H1 (cell line): Measurements from ENCODE around the gene ZNF568. TPM values are rescaled to one million over a fixed set of nuclear protein-coding genes. Genes with fewer than 3 reads are reported as not detected.

Experiments
- CTCF ChIP-seq, 3 experiments: IDR thresholded peaks; 1 replicate in 2 of 3; 2 replicates in 1 of 3; pipeline versions ENCODE4 v1.5.1 to v1.6.1; 2011; ENCODE audit warnings: low read length in 3 of 3, mild to moderate bottlenecking in 3 of 3, inconsistent platforms in 2 of 3, low read depth in 1 of 3, moderate library complexity in 1 of 3; ENCODE audit not compliant: insufficient read depth in 1 of 3; ENCODE audit errors: control extremely low read depth in 1 of 3
- EGR1 ChIP-seq: IDR thresholded peaks from 2 replicates; pipeline ENCODE4 v1.6.1; 2011; ENCODE audit warnings: low read depth, low read length, borderline replicate concordance
- GABPA ChIP-seq: IDR thresholded peaks from 2 replicates; pipeline ENCODE4 v1.6.1; 2011; ENCODE audit warnings: mild to moderate bottlenecking, low read length, moderate library complexity, borderline replicate concordance; ENCODE audit not compliant: insufficient read depth
- HDAC2 ChIP-seq, 2 experiments: fragments of 300-600 bp in 1 of 2; sonication (generic) in 1 of 2; IDR thresholded peaks; 2 replicates each; pipeline ENCODE4 v1.6.1; 2011 to 2012; ENCODE audit warnings: low read depth in 2 of 2, low read length in 2 of 2, mild to moderate bottlenecking in 2 of 2, moderate library complexity in 2 of 2, borderline replicate concordance in 1 of 2, inconsistent platforms in 1 of 2
- RFX5 ChIP-seq: IDR thresholded peaks from 2 replicates; pipeline ENCODE4 v1.6.1; 2011; ENCODE audit warnings: low read depth, low read length, improper control_type of control experiment, borderline replicate concordance
- RNF2 ChIP-seq: fragments of 200-900, 300-1000 bp; sonication (generic); IDR thresholded peaks from 2 replicates; pipeline ENCODE4 v1.7.1; 2016; ENCODE audit warnings: borderline replicate concordance, low read depth, mild to moderate bottlenecking, antibody characterized with exemption, low read length; ENCODE audit not compliant: poor library complexity, severe bottlenecking; ENCODE audit errors: missing control alignments
- SIN3A ChIP-seq, 2 experiments: IDR thresholded peaks in 1 of 2; conservative IDR thresholded peaks in 1 of 2; 2 replicates each; pipeline ENCODE4 v1.6.1; 2011 to 2012; ENCODE audit warnings: low read length in 2 of 2, improper control_type of control experiment in 1 of 2, low read depth in 1 of 2, mild to moderate bottlenecking in 1 of 2
- ZNF274 ChIP-seq: IDR thresholded peaks from 2 replicates; pipeline ENCODE4 v1.7.0; 2012; ENCODE audit warnings: low read length, borderline replicate concordance; ENCODE audit errors: extremely low read depth
- polyA plus RNA-seq, 7 experiments: library from polyadenylated mRNA; depleted of rRNA in 3 of 7; stranded (reverse) in 5 of 7; unstranded in 2 of 7; fragments of >200 nt in 5 of 7; fragments of 200-250 nt in 2 of 7; gene quantifications; 1 replicate in 5 of 7; 2 replicates in 1 of 7; 4 replicates in 1 of 7; pipeline versions ENCODE4 v1.2.1 to v1.2.3, GENCODE V29; 2011 to 2013; ENCODE audit warnings: missing spikeins in 2 of 7, mixed read lengths in 2 of 7
- total RNA-seq: library from RNA; stranded (reverse); fragmentation: NEBNext Ultra II Directional; extraction: Animal tissue kit (Norgen Biotek cat#: 25700); gene quantifications from 2 replicates; pipeline ENCODE4 v1.2.1, GENCODE V29; 2021

The ZNF568 gene
- total and polyA plus RNA-seq, 2 of the 8 experiments (the other 6 are each of a cell fraction or from before 2014, with no cell fraction given) = 1.6 to 2.4 TPM

DNA sequence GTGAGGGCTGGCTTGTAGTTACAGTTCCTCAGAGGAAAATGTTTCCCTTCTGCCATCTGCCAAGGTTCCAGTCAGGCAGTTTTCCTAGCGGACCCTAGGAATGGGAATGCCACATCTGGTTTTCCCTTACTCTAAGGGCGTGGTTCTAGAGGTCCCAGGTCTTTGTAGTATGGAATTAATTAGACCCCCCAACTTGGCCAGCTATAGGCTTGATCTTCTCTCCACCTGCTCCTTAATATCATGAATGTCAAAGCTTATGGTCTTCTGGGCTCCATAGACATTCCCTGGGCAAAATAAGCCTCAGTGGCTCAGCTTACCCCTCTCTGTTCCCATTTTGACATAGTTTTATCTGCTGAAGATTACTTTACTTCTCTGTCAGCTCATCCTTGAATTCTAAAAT lies 70.0 kb downstream of the ZNF568 start (continued):
- TF ChIP-seq HDAC2 (IDR thresholded peaks at IDR 0.05; ENCODE audit: borderline replicate concordance in 1 of 2, low read depth in 2 of 2, low read length in 2 of 2) (no peak), RNF2 (no peak), EGR1 (no peak), ZNF274 (no peak), SIN3A (conservative IDR thresholded peaks at IDR 0.05 in 1 of 2, IDR thresholded peaks at IDR 0.05 in 1 of 2; ENCODE audit: low read depth in 1 of 2, low read length in 2 of 2) (no peak), CTCF (IDR thresholded peaks at IDR 0.05; ENCODE audit: control extremely low read depth in 1 of 3, insufficient read depth in 1 of 3, low read depth in 1 of 3, low read length in 3 of 3) (no peak), GABPA (no peak), RFX5 (no peak)
- TF ChIP-seq, all 59 proteins: peak for 0
